ENCODE data around the gene HIVEP3. TPM values are rescaled to one million over a fixed set of nuclear protein-coding genes. Genes with fewer than 3 reads are reported as not detected.

HIVEP3 gene
- total and polyA plus RNA-seq, 2 of the 13 experiments (the other 11 are each of a cell fraction or from before 2014, with no cell fraction given): 0.05 TPM; not detected in 1

DNA sequence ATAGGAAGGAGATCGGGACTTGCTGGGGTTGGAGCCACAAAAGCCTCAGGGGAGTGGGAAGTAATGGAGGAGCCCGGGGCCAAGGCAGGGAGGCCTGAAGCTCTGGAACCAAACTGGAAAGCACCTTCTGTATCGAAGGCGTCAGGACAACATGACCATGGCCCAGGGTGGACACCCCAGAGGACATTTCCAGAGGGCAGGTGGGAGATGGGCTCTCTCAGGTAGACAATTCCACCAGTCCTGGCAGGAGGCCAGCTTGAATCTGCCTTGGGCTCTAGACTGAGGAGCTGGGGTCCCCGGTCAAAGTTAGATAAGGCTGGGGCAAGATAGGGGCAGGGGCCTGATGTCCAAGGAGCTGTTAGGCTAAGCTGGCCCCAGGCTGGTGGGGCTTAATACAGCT, 329.3 kb downstream of the HIVEP3 start:
- no peak overlapping the region for H2AFZ ChIP-seq (ENCODE audit: low read length)
- in situ Hi-C loops (cut with HindIII; ENCODE audit: extremely low pct_ligation_motif_present, low pct_unique_long_range_greater_than_20kb) (no loop called here), intact Hi-C loops (cut with micrococcal nuclease; ENCODE audit: unreplicated experiment) (no loop called here)
- H3K36me3 ChIP-seq (replicated peaks in 1 of 2; ENCODE audit: control insufficient read depth in 1 of 2, insufficient read depth in 2 of 2, low read length in 2 of 2): no peaks in the 10 kb centered on the region
- no peak overlapping the region for H3K4me2 ChIP-seq (ENCODE audit: low read depth, low read length)
- no peaks in the 10 kb centered on the region for H3K4me1 ChIP-seq (ENCODE audit: insufficient read depth, low read length)
- no peak overlapping the region for H3K4me3 ChIP-seq (replicated peaks in 1 of 3; ENCODE audit: insufficient read depth in 1 of 3, low read depth in 2 of 3, low read length in 3 of 3)
- no peaks in the 10 kb centered on the region for H4K20me1 ChIP-seq (ENCODE audit: insufficient read depth, low read length)
- H3K27ac ChIP-seq (ENCODE audit: extremely low read length, insufficient read depth, low read length): no peak overlapping the region
- ChIA-PET CTCF (ENCODE audit: low intra/inter-chr PET ratio, low total read pairs) (no interaction called here), POLR2A (no interaction called here)
- H3K9me3 ChIP-seq (ENCODE audit: low read length): no peaks in the 10 kb centered on the region
- peaks cover 0 to 16% of the 10 kb centered on the region in 2 experiments; a peak in 4 of 5 replicates for H3K27me3 ChIP-seq (ENCODE audit: control insufficient read depth in 1 of 2, insufficient read depth in 2 of 2, low read length in 2 of 2)
- no peak overlapping the region for H3K9ac ChIP-seq (ENCODE audit: insufficient read depth, low read depth, low read length)
- TF ChIP-seq SALL1 (CRISPR knock-in tag; IDR thresholded peaks at IDR 0.05): no peak
- TF ChIP-seq, protein P1, sequence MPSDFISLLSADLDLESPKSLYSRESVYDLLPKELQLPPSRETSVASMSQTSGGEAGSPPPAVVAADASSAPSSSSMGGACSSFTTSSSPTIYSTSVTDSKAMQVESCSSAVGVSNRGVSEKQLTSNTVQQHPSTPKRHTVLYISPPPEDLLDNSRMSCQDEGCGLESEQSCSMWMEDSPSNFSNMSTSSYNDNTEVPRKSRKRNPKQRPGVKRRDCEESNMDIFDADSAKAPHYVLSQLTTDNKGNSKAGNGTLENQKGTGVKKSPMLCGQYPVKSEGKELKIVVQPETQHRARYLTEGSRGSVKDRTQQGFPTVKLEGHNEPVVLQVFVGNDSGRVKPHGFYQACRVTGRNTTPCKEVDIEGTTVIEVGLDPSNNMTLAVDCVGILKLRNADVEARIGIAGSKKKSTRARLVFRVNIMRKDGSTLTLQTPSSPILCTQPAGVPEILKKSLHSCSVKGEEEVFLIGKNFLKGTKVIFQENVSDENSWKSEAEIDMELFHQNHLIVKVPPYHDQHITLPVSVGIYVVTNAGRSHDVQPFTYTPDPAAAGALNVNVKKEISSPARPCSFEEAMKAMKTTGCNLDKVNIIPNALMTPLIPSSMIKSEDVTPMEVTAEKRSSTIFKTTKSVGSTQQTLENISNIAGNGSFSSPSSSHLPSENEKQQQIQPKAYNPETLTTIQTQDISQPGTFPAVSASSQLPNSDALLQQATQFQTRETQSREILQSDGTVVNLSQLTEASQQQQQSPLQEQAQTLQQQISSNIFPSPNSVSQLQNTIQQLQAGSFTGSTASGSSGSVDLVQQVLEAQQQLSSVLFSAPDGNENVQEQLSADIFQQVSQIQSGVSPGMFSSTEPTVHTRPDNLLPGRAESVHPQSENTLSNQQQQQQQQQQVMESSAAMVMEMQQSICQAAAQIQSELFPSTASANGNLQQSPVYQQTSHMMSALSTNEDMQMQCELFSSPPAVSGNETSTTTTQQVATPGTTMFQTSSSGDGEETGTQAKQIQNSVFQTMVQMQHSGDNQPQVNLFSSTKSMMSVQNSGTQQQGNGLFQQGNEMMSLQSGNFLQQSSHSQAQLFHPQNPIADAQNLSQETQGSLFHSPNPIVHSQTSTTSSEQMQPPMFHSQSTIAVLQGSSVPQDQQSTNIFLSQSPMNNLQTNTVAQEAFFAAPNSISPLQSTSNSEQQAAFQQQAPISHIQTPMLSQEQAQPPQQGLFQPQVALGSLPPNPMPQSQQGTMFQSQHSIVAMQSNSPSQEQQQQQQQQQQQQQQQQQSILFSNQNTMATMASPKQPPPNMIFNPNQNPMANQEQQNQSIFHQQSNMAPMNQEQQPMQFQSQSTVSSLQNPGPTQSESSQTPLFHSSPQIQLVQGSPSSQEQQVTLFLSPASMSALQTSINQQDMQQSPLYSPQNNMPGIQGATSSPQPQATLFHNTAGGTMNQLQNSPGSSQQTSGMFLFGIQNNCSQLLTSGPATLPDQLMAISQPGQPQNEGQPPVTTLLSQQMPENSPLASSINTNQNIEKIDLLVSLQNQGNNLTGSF (CRISPR knock-in tag; IDR thresholded peaks at IDR 0.05): no peak
- TF ChIP-seq ZFX (CRISPR knock-in tag; IDR thresholded peaks at IDR 0.05; ENCODE audit: low read depth): no peak
- TF ChIP-seq, protein P2, sequence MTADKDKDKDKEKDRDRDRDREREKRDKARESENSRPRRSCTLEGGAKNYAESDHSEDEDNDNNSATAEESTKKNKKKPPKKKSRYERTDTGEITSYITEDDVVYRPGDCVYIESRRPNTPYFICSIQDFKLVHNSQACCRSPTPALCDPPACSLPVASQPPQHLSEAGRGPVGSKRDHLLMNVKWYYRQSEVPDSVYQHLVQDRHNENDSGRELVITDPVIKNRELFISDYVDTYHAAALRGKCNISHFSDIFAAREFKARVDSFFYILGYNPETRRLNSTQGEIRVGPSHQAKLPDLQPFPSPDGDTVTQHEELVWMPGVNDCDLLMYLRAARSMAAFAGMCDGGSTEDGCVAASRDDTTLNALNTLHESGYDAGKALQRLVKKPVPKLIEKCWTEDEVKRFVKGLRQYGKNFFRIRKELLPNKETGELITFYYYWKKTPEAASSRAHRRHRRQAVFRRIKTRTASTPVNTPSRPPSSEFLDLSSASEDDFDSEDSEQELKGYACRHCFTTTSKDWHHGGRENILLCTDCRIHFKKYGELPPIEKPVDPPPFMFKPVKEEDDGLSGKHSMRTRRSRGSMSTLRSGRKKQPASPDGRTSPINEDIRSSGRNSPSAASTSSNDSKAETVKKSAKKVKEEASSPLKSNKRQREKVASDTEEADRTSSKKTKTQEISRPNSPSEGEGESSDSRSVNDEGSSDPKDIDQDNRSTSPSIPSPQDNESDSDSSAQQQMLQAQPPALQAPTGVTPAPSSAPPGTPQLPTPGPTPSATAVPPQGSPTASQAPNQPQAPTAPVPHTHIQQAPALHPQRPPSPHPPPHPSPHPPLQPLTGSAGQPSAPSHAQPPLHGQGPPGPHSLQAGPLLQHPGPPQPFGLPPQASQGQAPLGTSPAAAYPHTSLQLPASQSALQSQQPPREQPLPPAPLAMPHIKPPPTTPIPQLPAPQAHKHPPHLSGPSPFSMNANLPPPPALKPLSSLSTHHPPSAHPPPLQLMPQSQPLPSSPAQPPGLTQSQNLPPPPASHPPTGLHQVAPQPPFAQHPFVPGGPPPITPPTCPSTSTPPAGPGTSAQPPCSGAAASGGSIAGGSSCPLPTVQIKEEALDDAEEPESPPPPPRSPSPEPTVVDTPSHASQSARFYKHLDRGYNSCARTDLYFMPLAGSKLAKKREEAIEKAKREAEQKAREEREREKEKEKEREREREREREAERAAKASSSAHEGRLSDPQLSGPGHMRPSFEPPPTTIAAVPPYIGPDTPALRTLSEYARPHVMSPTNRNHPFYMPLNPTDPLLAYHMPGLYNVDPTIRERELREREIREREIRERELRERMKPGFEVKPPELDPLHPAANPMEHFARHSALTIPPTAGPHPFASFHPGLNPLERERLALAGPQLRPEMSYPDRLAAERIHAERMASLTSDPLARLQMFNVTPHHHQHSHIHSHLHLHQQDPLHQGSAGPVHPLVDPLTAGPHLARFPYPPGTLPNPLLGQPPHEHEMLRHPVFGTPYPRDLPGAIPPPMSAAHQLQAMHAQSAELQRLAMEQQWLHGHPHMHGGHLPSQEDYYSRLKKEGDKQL (CRISPR knock-in tag; IDR thresholded peaks at IDR 0.05; ENCODE audit: low read depth): no peak
- TF ChIP-seq FOXK2 (IDR thresholded peaks at IDR 0.05): no peak
- no peak for TF ChIP-seq FLYWCH1 (CRISPR knock-in tag; IDR thresholded peaks at IDR 0.05)
- TF ChIP-seq RFX1 (IDR thresholded peaks at IDR 0.05): no peak
- no peak for TF ChIP-seq ATAD3A (CRISPR knock-in tag; IDR thresholded peaks at IDR 0.05)
- no peak for TF ChIP-seq ADNP (CRISPR knock-in tag; IDR thresholded peaks at IDR 0.05)
- 0% methylated on average over 1 of the region's 5 CpGs for WGBS (ENCODE audit: low lambda C conversion rate)
- no peaks in the 10 kb centered on the region for H3K79me2 ChIP-seq (ENCODE audit: insufficient read depth, low read length)
- no TSS peak for BruUV-seq (replicated peaks)
- ATAC-seq: no peak
- FAIRE-seq: no peak
- DNase-seq (ENCODE audit: low spot score): no peak

Data from HepG2 (cell line).